ENCODE results near the gene SYNC.
A peak's percentile ranks its signal among the peaks of the same experiment; 100 is the strongest.
"Not testable (repeated sequence)": the region's sequence is repeated elsewhere in the genome, so short reads cannot be mapped to it uniquely, and the experiment has no call there.

Gene SYNC

DNA sequence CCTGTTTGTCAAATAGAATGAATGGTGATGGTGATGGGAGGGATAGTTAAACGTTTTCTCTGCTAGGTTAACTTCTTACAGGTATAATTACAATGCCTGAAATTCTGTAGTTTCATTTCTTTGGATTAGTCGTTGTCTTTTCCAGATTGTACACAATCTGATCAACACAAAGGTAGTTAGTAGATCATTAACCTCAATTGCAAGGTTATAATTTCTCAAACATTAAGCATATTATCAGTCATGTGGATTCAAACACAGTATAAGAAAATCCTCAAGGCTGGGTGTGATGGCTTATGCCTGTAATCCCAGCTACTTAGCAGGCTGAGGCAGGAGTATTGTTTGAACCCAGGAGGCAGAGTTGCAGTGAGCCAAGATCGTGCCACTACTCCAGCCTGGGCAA is 20.6 kb downstream of the SYNC start:
- no peaks in the 10 kb centered on the region for H3K79me2 ChIP-seq
- no peak overlapping the region for H2AFZ ChIP-seq
- H3K9ac ChIP-seq = no peak overlapping the region
- no peaks in the 10 kb centered on the region for H3K36me3 ChIP-seq (ENCODE audit: control insufficient read depth, insufficient read depth, low read length)
- no peaks in the 10 kb centered on the region for H3K9me3 ChIP-seq (ENCODE audit: control insufficient read depth, low read length)
- H3K4me1 ChIP-seq = peaks cover 7% of the 10 kb centered on the region
- peak overlapping the region; percentile 11 for H3K27ac ChIP-seq
- H3K27me3 ChIP-seq (ENCODE audit: control insufficient read depth, insufficient read depth, low read length) = no peaks in the 10 kb centered on the region
- peak overlapping the region; percentile 1 for H3K4me2 ChIP-seq (ENCODE audit: low read length)
- TF ChIP-seq, protein P1, sequence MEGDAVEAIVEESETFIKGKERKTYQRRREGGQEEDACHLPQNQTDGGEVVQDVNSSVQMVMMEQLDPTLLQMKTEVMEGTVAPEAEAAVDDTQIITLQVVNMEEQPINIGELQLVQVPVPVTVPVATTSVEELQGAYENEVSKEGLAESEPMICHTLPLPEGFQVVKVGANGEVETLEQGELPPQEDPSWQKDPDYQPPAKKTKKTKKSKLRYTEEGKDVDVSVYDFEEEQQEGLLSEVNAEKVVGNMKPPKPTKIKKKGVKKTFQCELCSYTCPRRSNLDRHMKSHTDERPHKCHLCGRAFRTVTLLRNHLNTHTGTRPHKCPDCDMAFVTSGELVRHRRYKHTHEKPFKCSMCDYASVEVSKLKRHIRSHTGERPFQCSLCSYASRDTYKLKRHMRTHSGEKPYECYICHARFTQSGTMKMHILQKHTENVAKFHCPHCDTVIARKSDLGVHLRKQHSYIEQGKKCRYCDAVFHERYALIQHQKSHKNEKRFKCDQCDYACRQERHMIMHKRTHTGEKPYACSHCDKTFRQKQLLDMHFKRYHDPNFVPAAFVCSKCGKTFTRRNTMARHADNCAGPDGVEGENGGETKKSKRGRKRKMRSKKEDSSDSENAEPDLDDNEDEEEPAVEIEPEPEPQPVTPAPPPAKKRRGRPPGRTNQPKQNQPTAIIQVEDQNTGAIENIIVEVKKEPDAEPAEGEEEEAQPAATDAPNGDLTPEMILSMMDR (IDR thresholded peaks at IDR 0.05) = no peak
- H3K4me3 ChIP-seq (ENCODE audit: low read depth, low read length) = peak overlapping the region; percentile 21

DNA sequence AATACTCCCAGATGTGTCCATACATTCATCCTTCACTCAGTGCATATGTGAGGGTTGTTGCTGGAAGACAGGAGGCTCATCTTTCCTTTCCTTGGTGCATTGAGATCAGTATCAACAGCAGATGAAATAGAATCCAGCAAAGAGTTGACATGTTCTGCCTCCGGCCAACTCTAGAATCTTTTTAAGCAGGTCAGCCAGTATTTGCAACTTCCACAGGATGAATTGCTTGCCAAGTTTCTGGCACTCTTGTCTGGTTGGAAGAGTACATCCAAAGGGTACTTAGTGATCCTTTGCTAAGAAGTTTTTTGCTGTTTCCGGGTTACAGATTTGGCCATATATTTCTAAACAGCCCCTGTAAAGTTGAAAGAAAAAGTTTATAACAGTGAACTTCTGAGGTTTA is 21.1 kb downstream of the SYNC start:
- Histone ChIP-seq H3K4me3 (ENCODE audit: low read depth, low read length) (peak overlapping the region; percentile 21), H3K4me2 (ENCODE audit: low read length) (peak overlapping the region; percentile 3), H3K27me3 (ENCODE audit: control insufficient read depth, insufficient read depth, low read length) (no peaks in the 10 kb centered on the region), H3K9ac (no peak overlapping the region), H3K36me3 (ENCODE audit: control insufficient read depth, insufficient read depth, low read length) (no peaks in the 10 kb centered on the region), H2AFZ (no peak overlapping the region), H3K9me3 (ENCODE audit: control insufficient read depth, low read length) (no peaks in the 10 kb centered on the region), H3K79me2 (no peaks in the 10 kb centered on the region), H3K4me1 (peaks cover 7% of the 10 kb centered on the region), H3K27ac (peak overlapping the region; percentile 11)
- TF ChIP-seq, protein P1 (IDR thresholded peaks at IDR 0.05) = no peak

DNA sequence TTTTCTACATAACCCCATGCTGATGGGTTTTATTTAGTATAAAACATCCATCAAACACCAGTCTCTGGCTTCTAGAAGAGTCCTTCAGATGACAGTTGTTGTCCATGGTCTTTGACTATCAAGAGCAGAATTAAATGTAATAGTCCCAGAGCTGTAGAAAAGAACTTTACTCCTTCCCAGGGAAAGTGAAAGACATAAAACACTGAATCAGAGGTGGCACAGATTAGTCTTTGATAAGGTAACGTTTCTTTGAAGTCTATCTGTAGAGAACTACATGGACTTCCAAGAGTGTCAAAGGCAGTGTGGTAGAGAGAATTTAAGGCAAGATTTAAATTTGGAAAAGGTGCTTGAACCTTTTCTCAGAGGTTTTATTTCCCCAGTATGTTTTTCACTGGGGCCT is 21.9 kb downstream of the SYNC start:
- Histone ChIP-seq H3K9ac (no peak overlapping the region), H2AFZ (no peak overlapping the region), H3K9me3 (ENCODE audit: control insufficient read depth, low read length) (no peaks in the 10 kb centered on the region), H3K27me3 (ENCODE audit: control insufficient read depth, insufficient read depth, low read length) (no peaks in the 10 kb centered on the region), H3K27ac (peak overlapping the region; percentile 11), H3K4me1 (peaks cover 7% of the 10 kb centered on the region), H3K36me3 (ENCODE audit: control insufficient read depth, insufficient read depth, low read length) (no peaks in the 10 kb centered on the region), H3K79me2 (no peaks in the 10 kb centered on the region), H3K4me2 (ENCODE audit: low read length) (no peak overlapping the region), H3K4me3 (ENCODE audit: low read depth, low read length) (no peak overlapping the region)
- TF ChIP-seq, protein P1 (IDR thresholded peaks at IDR 0.05) = no peak

DNA sequence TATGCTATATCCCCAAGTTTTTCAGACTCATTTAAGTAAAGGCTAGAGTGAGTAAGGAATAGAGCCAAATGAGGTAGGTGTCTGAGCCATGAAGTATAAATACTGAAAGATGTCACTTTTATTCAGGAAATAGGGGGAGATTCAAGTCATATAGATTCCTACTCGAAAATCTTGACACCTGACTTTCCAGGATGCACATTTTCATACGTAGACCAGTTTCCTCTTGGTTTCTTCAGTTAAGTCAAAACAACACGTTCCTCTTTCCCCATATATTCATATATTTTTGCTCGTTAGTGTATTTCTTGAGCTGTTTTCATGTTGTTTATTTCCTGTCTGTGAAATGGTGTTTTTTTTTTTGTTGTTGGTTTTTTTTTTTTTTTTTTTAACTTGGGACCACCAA is 22.6 kb downstream of the SYNC start:
- not testable (repeated sequence) for H3K36me3 ChIP-seq (ENCODE audit: control insufficient read depth, insufficient read depth, low read length); H3K27me3 ChIP-seq (ENCODE audit: control insufficient read depth, insufficient read depth, low read length); H3K27ac ChIP-seq; H3K4me2 ChIP-seq (ENCODE audit: low read length); H3K9ac ChIP-seq; H3K4me1 ChIP-seq; H3K9me3 ChIP-seq (ENCODE audit: control insufficient read depth, low read length); H3K4me3 ChIP-seq (ENCODE audit: low read depth, low read length); H3K79me2 ChIP-seq; H2AFZ ChIP-seq

DNA sequence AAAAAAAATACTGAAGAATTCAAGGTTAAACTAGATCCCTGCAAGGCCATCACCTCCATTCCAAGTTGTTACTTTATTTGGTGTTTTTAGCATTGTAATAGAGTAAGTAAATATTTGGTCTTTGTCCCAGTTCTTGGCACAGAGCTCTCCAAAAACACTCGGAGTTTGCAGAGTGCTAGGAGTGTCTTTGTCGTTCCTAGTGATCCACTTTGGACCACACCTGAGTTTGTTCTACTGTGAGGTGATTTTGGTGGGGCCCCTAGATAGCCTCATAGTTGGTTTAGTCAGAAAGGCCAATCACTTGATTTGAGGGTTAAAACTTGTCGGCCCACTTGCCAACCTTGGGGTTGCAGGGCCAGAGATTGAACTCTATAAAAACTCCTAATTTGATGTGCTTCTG is 25.6 kb downstream of the SYNC start:
- Histone ChIP-seq H3K9me3 (ENCODE audit: control insufficient read depth, low read length) (no peaks in the 10 kb centered on the region), H3K4me2 (ENCODE audit: low read length) (no peak overlapping the region), H3K4me1 (peaks cover 7% of the 10 kb centered on the region), H3K36me3 (ENCODE audit: control insufficient read depth, insufficient read depth, low read length) (no peaks in the 10 kb centered on the region), H3K27ac (no peak overlapping the region), H2AFZ (no peak overlapping the region), H3K4me3 (ENCODE audit: low read depth, low read length) (no peak overlapping the region), H3K27me3 (ENCODE audit: control insufficient read depth, insufficient read depth, low read length) (no peaks in the 10 kb centered on the region), H3K9ac (no peak overlapping the region), H3K79me2 (no peaks in the 10 kb centered on the region)
- TF ChIP-seq, protein P1 (IDR thresholded peaks at IDR 0.05) = no peak

DNA sequence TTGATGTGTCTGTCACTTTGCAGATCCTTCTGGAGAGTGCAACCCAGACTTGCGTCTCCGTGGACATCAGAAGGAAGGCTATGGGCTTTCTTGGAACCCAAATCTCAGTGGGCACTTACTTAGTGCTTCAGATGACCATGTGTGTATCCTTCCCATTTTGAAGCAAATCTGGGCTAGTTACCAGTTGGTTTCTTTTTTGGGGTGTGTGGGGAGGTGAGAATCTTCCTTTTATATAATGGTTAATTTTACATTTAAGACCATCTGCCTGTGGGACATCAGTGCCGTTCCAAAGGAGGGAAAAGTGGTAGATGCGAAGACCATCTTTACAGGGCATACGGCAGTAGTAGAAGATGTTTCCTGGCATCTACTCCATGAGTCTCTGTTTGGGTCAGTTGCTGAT is 33.9 kb downstream of the SYNC start:
- H2AFZ ChIP-seq; H3K9me3 ChIP-seq (ENCODE audit: control insufficient read depth, low read length); H3K4me3 ChIP-seq (ENCODE audit: low read depth, low read length); H3K4me1 ChIP-seq; H3K4me2 ChIP-seq (ENCODE audit: low read length); H3K79me2 ChIP-seq; H3K36me3 ChIP-seq (ENCODE audit: control insufficient read depth, insufficient read depth, low read length); H3K27me3 ChIP-seq (ENCODE audit: control insufficient read depth, insufficient read depth, low read length); H3K9ac ChIP-seq: not testable (repeated sequence)
- H3K27ac ChIP-seq = peak overlapping the region; percentile 69

Measured in parathyroid adenoma (tissue), 2 donors.